OCI-LY3 (cell line): ENCODE results near the gene SLC25A25.

ENCODE experiments used
- H2AFZ ChIP-seq: fragments of 200-600, 300-600 bp; shearing (Covaris generic); 2 replicates; pipeline ENCODE4 v1.6.0; 2014; ENCODE audit warnings: antibody characterized with exemption, low read depth, low read length
- H3K27ac ChIP-seq: fragments of 200-600, 300-600 bp; sonication (generic); 2 replicates; pipeline ENCODE4 v1.5.1; 2014; ENCODE audit warnings: mild to moderate bottlenecking, low read length, moderate library complexity, mixed read lengths
- H3K27me3 ChIP-seq: fragments of 200-600, 300-600 bp; sonication (generic); 2 replicates; pipeline ENCODE4 v1.6.1; 2014; ENCODE audit warnings: low read depth, low read length, mixed read lengths
- H3K36me3 ChIP-seq: fragments of 200-600, 300-600 bp; sonication (generic); replicated peaks from 2 replicates; pipeline ENCODE3; 2014; ENCODE audit warnings: low read depth, low read length, mixed read lengths
- H3K4me1 ChIP-seq: fragments of 300-600, 200-600 bp; sonication (generic); 2 replicates; pipeline ENCODE4 v1.6.1; 2014; ENCODE audit warnings: low read length, mixed read lengths
- H3K4me2 ChIP-seq: fragments of 200-600, 300-600 bp; sonication (generic); 2 replicates; pipeline ENCODE4 v1.6.1; 2014; ENCODE audit warnings: low read length, mixed read lengths
- H3K4me3 ChIP-seq: fragments of 300-600, 200-600 bp; sonication (generic); 2 replicates; pipeline ENCODE4 v1.5.1; 2014; ENCODE audit warnings: antibody characterized with exemption, mild to moderate bottlenecking, low read length, moderate library complexity
- H3K79me2 ChIP-seq: fragments of 300-600, 200-600 bp; shearing (Covaris generic); 2 replicates; pipeline ENCODE4 v1.6.1; 2014; ENCODE audit warnings: mild to moderate bottlenecking, low read length, mixed read lengths
- H3K9ac ChIP-seq: fragments of 300-600, 200-600 bp; shearing (Covaris generic); 2 replicates; pipeline ENCODE4 v1.6.0; 2014; ENCODE audit warnings: mild to moderate bottlenecking, low read length, moderate library complexity
- H3K9me3 ChIP-seq: fragments of 200-600, 300-600 bp; shearing (Covaris generic); 2 replicates; pipeline ENCODE4 v1.6.1; 2014; ENCODE audit warnings: low read length, mixed read lengths; ENCODE audit not compliant: insufficient read depth
- H4K20me1 ChIP-seq: fragments of 200-600, 300-600 bp; sonication (generic); 2 replicates; pipeline ENCODE4 v1.6.1; 2016; ENCODE audit warnings: low read length, mixed read lengths; ENCODE audit not compliant: insufficient read depth
- EZH2phosphoT487 ChIP-seq: fragments of 200-600 bp; shearing (Covaris generic); IDR thresholded peaks from 2 replicates; pipeline ENCODE4 v1.6.1; 2018; ENCODE audit warnings: antibody characterized with exemption, mixed run types, low read depth
- TF ChIP-seq, protein P1 (sequence below): fragments of 200-600, 300-600 bp; sonication (generic); IDR thresholded peaks from 2 replicates; pipeline ENCODE4 v1.5.1; 2014; ENCODE audit warnings: antibody characterized with exemption, low read length, low read depth

SLC25A25 gene

DNA sequence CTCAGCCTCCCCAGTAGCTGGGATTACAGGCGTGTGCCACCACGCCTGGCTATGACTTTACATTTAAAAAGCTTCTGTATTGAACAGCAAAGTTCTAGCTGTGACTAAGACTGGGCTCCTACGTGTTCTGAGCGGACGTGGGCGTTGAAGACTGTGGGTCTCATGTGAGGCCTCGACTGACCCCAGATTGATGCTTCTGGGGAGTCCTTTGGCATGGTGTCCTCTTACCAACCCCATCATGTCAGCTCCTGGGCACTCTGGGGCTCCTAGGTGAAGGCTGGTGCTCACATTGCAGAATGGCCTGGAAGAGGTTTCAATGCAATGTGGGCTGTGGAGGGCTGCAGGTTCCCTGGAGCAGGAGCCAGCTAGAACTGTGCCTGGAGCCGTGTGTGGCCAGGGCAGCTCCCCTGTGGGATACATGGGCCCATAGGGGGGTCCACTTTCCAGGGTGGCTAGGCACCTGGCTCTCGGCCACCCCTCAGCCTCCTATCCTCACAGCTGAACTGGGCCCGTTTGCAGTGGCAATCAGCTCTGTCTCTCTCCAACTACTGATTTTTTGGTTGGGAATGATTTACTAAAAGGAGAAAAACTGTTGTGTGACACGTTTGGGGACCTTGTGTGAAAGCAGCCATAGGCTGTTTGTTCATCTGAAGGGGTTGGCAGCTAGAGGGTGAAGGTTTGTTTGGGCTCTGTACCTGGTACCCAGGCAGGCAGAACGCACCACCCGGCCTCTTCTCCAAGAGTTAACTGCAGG is 29.7 kb downstream of the SLC25A25 start:
- Histone ChIP-seq H3K4me3 (no peak overlapping the region), H3K9ac (no peak overlapping the region), H3K79me2 (peaks cover 54% of the 10 kb centered on the region)

DNA sequence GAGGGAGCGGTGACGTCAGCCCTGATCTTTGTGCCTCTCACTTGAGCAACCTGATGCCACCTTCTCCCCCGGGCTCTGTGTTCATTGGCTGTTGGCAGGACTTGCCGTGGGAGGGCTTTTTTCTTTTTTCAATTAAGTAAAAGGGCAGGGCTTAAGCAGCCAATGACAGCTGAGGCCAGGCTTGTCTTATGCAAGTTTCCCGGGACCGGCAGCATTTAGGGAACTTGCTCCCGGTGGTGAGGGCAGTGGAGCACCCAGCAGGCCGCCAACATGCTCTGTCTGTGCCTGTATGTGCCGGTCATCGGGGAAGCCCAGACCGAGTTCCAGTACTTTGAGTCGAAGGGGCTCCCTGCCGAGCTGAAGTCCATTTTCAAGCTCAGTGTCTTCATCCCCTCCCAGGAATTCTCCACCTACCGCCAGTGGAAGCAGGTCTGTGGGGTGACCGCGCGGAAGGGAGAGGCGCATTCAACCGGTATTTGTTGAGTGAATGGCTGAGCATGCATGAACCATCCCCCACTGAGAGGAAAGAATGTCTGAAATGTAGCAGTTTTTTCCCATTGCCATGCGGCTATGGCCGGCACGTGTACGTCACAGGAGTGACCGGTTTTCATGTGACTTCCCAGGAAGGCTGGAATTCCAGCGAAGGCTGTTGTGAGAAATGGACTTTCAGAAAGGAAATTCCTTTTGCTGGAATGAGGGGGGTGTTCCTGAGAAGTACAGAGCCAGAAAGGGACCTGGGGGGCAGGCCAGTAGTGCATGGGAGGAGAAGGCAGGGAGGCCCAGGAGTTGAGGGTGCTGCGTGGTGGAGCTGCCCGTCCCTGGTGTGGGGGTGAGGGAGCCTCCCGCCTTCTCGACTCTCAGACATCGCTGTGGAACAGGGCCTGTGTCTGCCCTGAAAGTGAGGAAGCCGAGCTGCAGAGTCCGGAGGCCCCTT is 30.5 kb downstream of the SLC25A25 start:
- no peak for TF ChIP-seq EZH2phosphoT487
- TF ChIP-seq, protein P1, sequence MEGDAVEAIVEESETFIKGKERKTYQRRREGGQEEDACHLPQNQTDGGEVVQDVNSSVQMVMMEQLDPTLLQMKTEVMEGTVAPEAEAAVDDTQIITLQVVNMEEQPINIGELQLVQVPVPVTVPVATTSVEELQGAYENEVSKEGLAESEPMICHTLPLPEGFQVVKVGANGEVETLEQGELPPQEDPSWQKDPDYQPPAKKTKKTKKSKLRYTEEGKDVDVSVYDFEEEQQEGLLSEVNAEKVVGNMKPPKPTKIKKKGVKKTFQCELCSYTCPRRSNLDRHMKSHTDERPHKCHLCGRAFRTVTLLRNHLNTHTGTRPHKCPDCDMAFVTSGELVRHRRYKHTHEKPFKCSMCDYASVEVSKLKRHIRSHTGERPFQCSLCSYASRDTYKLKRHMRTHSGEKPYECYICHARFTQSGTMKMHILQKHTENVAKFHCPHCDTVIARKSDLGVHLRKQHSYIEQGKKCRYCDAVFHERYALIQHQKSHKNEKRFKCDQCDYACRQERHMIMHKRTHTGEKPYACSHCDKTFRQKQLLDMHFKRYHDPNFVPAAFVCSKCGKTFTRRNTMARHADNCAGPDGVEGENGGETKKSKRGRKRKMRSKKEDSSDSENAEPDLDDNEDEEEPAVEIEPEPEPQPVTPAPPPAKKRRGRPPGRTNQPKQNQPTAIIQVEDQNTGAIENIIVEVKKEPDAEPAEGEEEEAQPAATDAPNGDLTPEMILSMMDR = no peak
- Histone ChIP-seq H2AFZ (no peak overlapping the region), H3K4me1 (peaks cover 17% of the 10 kb centered on the region), H3K36me3 (peaks cover 10% of the 10 kb centered on the region), H3K4me3 (no peak overlapping the region), H3K9me3 (no peaks in the 10 kb centered on the region), H3K4me2 (no peak overlapping the region), H3K79me2 (peaks cover 48% of the 10 kb centered on the region), H3K9ac (no peak overlapping the region), H4K20me1 (peaks cover 11% of the 10 kb centered on the region), H3K27me3 (no peaks in the 10 kb centered on the region), H3K27ac (no peak overlapping the region)

More for the DNA sequence above, 29.7 kb downstream of the SLC25A25 start:
- TF ChIP-seq EZH2phosphoT487 = no peak
- TF ChIP-seq, protein P1 = no peak
- Histone ChIP-seq H3K36me3 (peaks cover 8% of the 10 kb centered on the region), H4K20me1 (peaks cover 11% of the 10 kb centered on the region), H3K9me3 (no peaks in the 10 kb centered on the region), H2AFZ (no peak overlapping the region), H3K27me3 (no peaks in the 10 kb centered on the region), H3K27ac (no peak overlapping the region), H3K4me1 (peaks cover 26% of the 10 kb centered on the region), H3K4me2 (no peak overlapping the region)

DNA sequence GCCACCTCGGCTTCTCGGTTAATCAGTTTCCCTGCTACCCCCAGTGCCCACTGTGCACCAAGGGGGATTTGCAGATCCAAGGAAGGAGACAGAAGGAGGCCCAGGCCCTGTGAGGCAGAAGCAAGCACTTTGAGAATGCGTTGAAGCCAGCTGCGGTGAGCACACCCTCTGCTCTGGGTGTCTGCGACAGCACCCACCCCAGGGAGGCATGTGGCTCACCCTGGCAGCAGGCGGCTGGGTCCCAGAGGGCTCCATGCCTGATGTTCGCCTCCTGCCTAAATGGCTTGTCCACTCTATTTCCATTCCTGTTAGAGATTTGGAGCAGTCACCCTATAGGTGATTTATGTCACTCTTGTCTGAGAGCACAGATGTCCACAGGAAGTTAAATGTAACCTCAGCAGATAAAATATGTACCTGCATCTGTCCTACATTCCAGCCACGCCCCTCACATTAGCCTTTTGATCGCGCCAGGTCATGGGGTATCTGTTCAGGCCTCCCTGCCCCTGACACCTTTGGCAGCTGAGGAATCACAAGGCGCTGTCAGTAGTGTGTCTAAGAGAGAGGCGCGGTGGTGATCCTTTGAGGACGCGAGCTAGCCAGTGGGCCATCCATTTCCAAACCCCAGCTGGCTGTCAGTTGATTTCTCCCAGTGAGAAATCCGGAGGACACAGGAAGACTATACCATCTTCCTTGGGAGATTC is 31.3 kb downstream of the SLC25A25 start:
- Histone ChIP-seq H3K79me2 (peaks cover 48% of the 10 kb centered on the region), H3K9me3 (no peaks in the 10 kb centered on the region), H3K27me3 (no peaks in the 10 kb centered on the region), H3K4me1 (peaks cover 10% of the 10 kb centered on the region), H3K4me3 (no peak overlapping the region), H3K27ac (no peak overlapping the region), H3K9ac (no peak overlapping the region), H4K20me1 (peaks cover 11% of the 10 kb centered on the region), H2AFZ (no peak overlapping the region), H3K36me3 (peaks cover 13% of the 10 kb centered on the region), H3K4me2 (no peak overlapping the region)
- TF ChIP-seq, protein P1 = no peak
- no peak for TF ChIP-seq EZH2phosphoT487
